ENCODE measurements around the gene EPC1. TPM values are rescaled to one million over a fixed set of nuclear protein-coding genes. Genes with fewer than 3 reads are reported as not detected.

The EPC1 gene
- polyA plus RNA-seq, 1 of the 3 experiments (the other 2 are of a cell fraction), result 21.8 TPM

GRCh38 chr10:32346134-32346550 lies 816 bp downstream of the EPC1 start (continued):
- TF ChIP-seq MEF2A (IDR thresholded peaks at IDR 0.05; ENCODE audit: borderline replicate concordance, low read depth), result no peak
- TF ChIP-seq JUND (IDR thresholded peaks at IDR 0.05), result no peak
- peak; percentile 65 for TF ChIP-seq CHD2 (IDR thresholded peaks at IDR 0.05; ENCODE audit: low read length, partially characterized antibody)
- 0 out of 2 replicates have a peak, but pooled peaks have one; percentile 41 for TF ChIP-seq RCOR1 (IDR thresholded peaks at IDR 0.05; ENCODE audit: low read length)
- TF ChIP-seq NRF1 (IDR thresholded peaks at IDR 0.05; ENCODE audit: low read depth, low read length), result 0 out of 2 replicates have a peak, but pooled peaks have one; percentile 47
- TF ChIP-seq USF2 (IDR thresholded peaks at IDR 0.05; ENCODE audit: borderline replicate concordance, low read depth, low read length), result peak; percentile 61
- peak; percentile 90 for TF ChIP-seq TEAD4 (IDR thresholded peaks at IDR 0.05; ENCODE audit: borderline replicate concordance, insufficient read depth)
- peak; percentile 93; the same call in 1 of the 2 replicates for TF ChIP-seq SIN3A (IDR thresholded peaks at IDR 0.05; ENCODE audit: borderline replicate concordance, low read depth, low read length)
- TF ChIP-seq POLR2AphosphoS5 (IDR thresholded peaks at IDR 0.05; ENCODE audit: low read depth, low read length), result peak; percentile 28; the same call in 1 of the 2 replicates
- peak; percentile 83 for TF ChIP-seq SMC3 (IDR thresholded peaks at IDR 0.05; ENCODE audit: low read depth, low read length)
- TF ChIP-seq, protein P1, sequence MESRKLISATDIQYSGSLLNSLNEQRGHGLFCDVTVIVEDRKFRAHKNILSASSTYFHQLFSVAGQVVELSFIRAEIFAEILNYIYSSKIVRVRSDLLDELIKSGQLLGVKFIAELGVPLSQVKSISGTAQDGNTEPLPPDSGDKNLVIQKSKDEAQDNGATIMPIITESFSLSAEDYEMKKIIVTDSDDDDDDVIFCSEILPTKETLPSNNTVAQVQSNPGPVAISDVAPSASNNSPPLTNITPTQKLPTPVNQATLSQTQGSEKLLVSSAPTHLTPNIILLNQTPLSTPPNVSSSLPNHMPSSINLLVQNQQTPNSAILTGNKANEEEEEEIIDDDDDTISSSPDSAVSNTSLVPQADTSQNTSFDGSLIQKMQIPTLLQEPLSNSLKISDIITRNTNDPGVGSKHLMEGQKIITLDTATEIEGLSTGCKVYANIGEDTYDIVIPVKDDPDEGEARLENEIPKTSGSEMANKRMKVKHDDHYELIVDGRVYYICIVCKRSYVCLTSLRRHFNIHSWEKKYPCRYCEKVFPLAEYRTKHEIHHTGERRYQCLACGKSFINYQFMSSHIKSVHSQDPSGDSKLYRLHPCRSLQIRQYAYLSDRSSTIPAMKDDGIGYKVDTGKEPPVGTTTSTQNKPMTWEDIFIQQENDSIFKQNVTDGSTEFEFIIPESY (IDR thresholded peaks at IDR 0.05; ENCODE audit: borderline replicate concordance, low read depth), result no peak
- no peak for TF ChIP-seq EZH2phosphoT487 (IDR thresholded peaks at IDR 0.05; ENCODE audit: borderline replicate concordance, low read depth)
- TF ChIP-seq GABPA (IDR thresholded peaks at IDR 0.05; ENCODE audit: low read depth), result no peak
- TF ChIP-seq GATA2 (CRISPR knock-in tag; IDR thresholded peaks at IDR 0.05), result no peak
- TF ChIP-seq, protein P2, sequence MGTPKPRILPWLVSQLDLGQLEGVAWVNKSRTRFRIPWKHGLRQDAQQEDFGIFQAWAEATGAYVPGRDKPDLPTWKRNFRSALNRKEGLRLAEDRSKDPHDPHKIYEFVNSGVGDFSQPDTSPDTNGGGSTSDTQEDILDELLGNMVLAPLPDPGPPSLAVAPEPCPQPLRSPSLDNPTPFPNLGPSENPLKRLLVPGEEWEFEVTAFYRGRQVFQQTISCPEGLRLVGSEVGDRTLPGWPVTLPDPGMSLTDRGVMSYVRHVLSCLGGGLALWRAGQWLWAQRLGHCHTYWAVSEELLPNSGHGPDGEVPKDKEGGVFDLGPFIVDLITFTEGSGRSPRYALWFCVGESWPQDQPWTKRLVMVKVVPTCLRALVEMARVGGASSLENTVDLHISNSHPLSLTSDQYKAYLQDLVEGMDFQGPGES (IDR thresholded peaks at IDR 0.05; ENCODE audit: low read depth, low read length), result no peak
- no peak for TF ChIP-seq FOXM1 (IDR thresholded peaks at IDR 0.05; ENCODE audit: low read depth)
- peak; percentile 11 for TF ChIP-seq TAF1 (IDR thresholded peaks at IDR 0.05; ENCODE audit: borderline replicate concordance, low read depth, low read length)

- Histone ChIP-seq H3K4me1 (ENCODE audit: control insufficient read depth in 1 of 2, insufficient read depth in 2 of 2, low read depth in 1 of 2, low read length in 1 of 2) (peaks cover 15 to 30% of the 10 kb centered on the region in 2 experiments; a peak in 3 of 4 replicates), H4K20me1 (ENCODE audit: insufficient read depth) (peaks cover 92% of the 10 kb centered on the region), H2AFZ (ENCODE audit: low read depth) (no peak overlapping the region), H3K27ac (ENCODE audit: low read depth in 2 of 2, low read length in 1 of 2) (no peak overlapping the region), H3K4me2 (0 out of 2 replicates have a peak overlapping the region, but pooled peaks have one; percentile 6), H3F3A (replicated peaks; ENCODE audit: insufficient read depth) (peaks cover 4% of the 10 kb centered on the region), H3K9ac (no peak overlapping the region), H3K9me2 (no peaks in the 10 kb centered on the region), H3K79me2 (ENCODE audit: insufficient read depth) (peaks cover 95% of the 10 kb centered on the region), H3K27me3 (ENCODE audit: insufficient read depth) (no peaks in the 10 kb centered on the region), H3K36me3 (replicated peaks in 1 of 2; ENCODE audit: control insufficient read depth in 1 of 2, insufficient read depth in 2 of 2, low read length in 1 of 2) (peaks cover 9 to 27% of the 10 kb centered on the region in 2 experiments), H3K4me3 (ENCODE audit: low read depth in 2 of 2, low read length in 1 of 2) (no peak overlapping the region), H3K9me3 (no peaks in the 10 kb centered on the region)
- WGBS (ENCODE audit: low lambda C conversion rate), result 96% methylated on average over 1 of the region's 1 CpG
- DNase-seq, result no peak
- TF ChIP-seq, protein P3, sequence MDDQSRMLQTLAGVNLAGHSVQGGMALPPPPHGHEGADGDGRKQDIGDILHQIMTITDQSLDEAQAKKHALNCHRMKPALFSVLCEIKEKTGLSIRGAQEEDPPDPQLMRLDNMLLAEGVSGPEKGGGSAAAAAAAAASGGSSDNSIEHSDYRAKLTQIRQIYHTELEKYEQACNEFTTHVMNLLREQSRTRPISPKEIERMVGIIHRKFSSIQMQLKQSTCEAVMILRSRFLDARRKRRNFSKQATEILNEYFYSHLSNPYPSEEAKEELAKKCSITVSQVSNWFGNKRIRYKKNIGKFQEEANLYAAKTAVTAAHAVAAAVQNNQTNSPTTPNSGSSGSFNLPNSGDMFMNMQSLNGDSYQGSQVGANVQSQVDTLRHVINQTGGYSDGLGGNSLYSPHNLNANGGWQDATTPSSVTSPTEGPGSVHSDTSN (IDR thresholded peaks at IDR 0.05), result 0 out of 2 replicates have a peak, but pooled peaks have one; percentile 4
- no peak for TF ChIP-seq REST (IDR thresholded peaks at IDR 0.05; ENCODE audit: low read depth, low read length)
- TF ChIP-seq NRF1 (IDR thresholded peaks at IDR 0.05; ENCODE audit: low read depth, low read length), result no peak
- no peak for TF ChIP-seq MAX (IDR thresholded peaks at IDR 0.05; ENCODE audit: low read depth)
- no peak for TF ChIP-seq TCF12 (IDR thresholded peaks at IDR 0.05)
- no peak for TF ChIP-seq NFIC (IDR thresholded peaks at IDR 0.05; ENCODE audit: borderline replicate concordance)
- no peak for TF ChIP-seq USF1 (IDR thresholded peaks at IDR 0.05; ENCODE audit: borderline replicate concordance, low read depth)
- ChIA-PET POLR2A (no interaction called here), CTCF (interaction anchor here (0.9 kb wide), 1 partner anchor 85 kb away, joined by 4 read pairs; no protein-coding TSS in a partner anchor)
Observed at GRCh38 chr10:32341596-32341995, 5.4 kb downstream of the EPC1 start.

All from SK-N-SH (cell line).